ENCODE results near the gene PLCD3. TPM values are rescaled to one million over a fixed set of nuclear protein-coding genes. Genes with fewer than 3 reads are reported as not detected.

The PLCD3 gene
- total RNA-seq, 2 experiments from 2014 or later = 3.9 to 6.6 TPM

DNA sequence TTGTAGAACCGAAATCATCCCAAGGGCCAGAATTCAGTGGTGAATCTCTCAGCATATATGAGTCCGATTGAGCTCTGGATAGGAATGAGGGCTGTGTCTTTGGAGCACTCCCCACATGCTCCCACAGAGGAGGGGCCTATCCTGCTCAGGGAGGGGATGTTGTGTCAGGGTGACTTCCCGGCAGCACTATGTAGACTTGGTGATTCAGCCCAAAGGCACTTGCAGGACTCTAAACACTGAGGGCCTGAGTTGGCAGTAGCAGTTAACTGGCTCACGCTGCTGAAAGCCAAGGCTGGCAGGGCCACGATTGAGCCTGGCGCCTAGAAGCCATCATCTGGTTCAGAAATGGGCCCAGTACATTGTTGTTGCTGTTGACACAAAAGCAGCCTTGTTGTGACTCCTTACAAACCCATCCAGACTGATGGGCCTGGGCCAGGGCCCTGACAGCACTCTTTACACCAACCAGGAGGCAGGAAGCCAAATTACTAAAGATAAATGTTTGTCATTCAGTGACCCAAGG, 39.3 kb downstream of the PLCD3 start:
- no peak for TF ChIP-seq CTCF (IDR thresholded peaks at IDR 0.05)
- ATAC-seq (no peak), DNase-seq (no peak)
- intact Hi-C loops (cut with micrococcal nuclease) = no loop called here
- Mint-ChIP-seq H3K27ac (no peak overlapping the region), H3K9me3 (no peaks in the 10 kb centered on the region), H3K4me1 (ENCODE audit: low read depth) (peaks cover 2% of the 10 kb centered on the region), H3K4me3 (no peak overlapping the region), H3K27me3 (no peaks in the 10 kb centered on the region), H3K36me3 (ENCODE audit: low read depth) (peaks cover 43% of the 10 kb centered on the region)
- CTCF ChIA-PET = no interaction called here
- POLR2A ChIA-PET = no interaction called here

DNA sequence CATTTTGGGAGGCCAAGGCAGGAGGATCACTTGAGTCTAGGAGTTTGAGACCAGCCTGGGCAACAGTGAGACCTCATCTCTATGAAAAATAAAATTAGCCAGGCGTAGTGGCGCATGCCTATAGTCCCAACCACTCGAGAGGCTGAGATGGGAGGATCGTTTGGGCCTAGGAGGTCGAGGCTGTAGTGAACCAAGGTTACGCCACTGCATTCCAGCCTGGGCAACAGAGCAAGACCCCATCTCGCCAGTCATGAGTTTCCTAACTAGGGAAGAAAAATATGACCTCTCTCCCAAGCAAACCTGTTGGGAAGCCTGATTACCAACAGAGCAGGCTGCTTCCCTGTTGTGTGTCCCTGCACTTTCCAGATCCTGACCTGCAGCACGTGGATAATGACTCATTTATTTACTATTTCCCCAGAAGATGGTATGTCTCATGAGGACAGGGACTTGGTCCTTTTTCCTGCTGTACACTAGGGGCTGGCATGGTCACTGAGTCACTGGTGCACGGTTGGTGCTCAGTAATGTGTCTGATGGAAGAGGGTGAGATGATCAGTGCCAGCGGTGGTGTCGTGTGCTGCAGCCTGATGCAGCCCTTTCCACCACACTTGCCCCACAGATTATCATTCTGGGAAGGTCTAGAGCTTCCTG, 40.4 kb downstream of the PLCD3 start:
- peaks cover 44% of the 10 kb centered on the region for H3K36me3 Mint-ChIP-seq (ENCODE audit: low read depth)
- no peak overlapping the region for H3K27ac Mint-ChIP-seq
- intact Hi-C loops (cut with micrococcal nuclease) = no loop called here

GRCh38 chr17:45090711-45091110, 41.6 kb downstream of the PLCD3 start:
- no peak for ATAC-seq
- ChIA-PET CTCF (interaction anchor here (1.3 to 6.5 kb wide), 2 partner anchors 8 to 45 kb away, joined by 3 to 31 read pairs; partner anchors contain the start of gene ACBD4), POLR2A (interaction anchor here (0.6 to 1.9 kb wide), 3 partner anchors 10 to 60 kb away, joined by 3 to 5 read pairs (median 3); no protein-coding TSS in a partner anchor)
- intact Hi-C loops (cut with micrococcal nuclease) = no loop called here
- Mint-ChIP-seq H3K27ac (peak overlapping the region; percentile 42), H3K4me3 (no peak overlapping the region), H3K9me3 (no peaks in the 10 kb centered on the region), H3K36me3 (ENCODE audit: low read depth) (peaks cover 41% of the 10 kb centered on the region), H3K27me3 (no peaks in the 10 kb centered on the region), H3K4me1 (ENCODE audit: low read depth) (peaks cover 2% of the 10 kb centered on the region)
- no peak for DNase-seq
- no peak for TF ChIP-seq CTCF (IDR thresholded peaks at IDR 0.05)

More for the DNA sequence above, 40.4 kb downstream of the PLCD3 start:
- DNase-seq (no peak), ATAC-seq (no peak)
- TF ChIP-seq CTCF (IDR thresholded peaks at IDR 0.05) = no peak
- H3K9me3 Mint-ChIP-seq = no peaks in the 10 kb centered on the region
- no peak overlapping the region for H3K4me3 Mint-ChIP-seq
- H3K4me1 Mint-ChIP-seq (ENCODE audit: low read depth) = peaks cover 2% of the 10 kb centered on the region
- H3K27me3 Mint-ChIP-seq = no peaks in the 10 kb centered on the region
- CTCF ChIA-PET = no interaction called here
- POLR2A ChIA-PET = interaction anchor here (1.9 kb wide), 1 partner anchor 12 kb away, joined by 5 read pairs; no protein-coding TSS in a partner anchor

GRCh38 chr17:45088741-45089140, 43.6 kb downstream of the PLCD3 start:
- DNase-seq (no peak), ATAC-seq (no peak)
- Mint-ChIP-seq H3K27me3 (no peaks in the 10 kb centered on the region), H3K36me3 (ENCODE audit: low read depth) (peaks cover 40% of the 10 kb centered on the region), H3K4me3 (no peak overlapping the region), H3K9me3 (no peaks in the 10 kb centered on the region), H3K27ac (no peak overlapping the region), H3K4me1 (ENCODE audit: low read depth) (peaks cover 2% of the 10 kb centered on the region)
- ChIA-PET CTCF (interaction anchor here (0.9 to 6.5 kb wide), 3 partner anchors 10 to 30 kb away, joined by 3 to 31 read pairs (median 3); no protein-coding TSS in a partner anchor), POLR2A (no interaction called here)
- no peak for TF ChIP-seq CTCF (IDR thresholded peaks at IDR 0.05)
- intact Hi-C loops (cut with micrococcal nuclease) = no loop called here

GRCh38 chr17:45087978-45088377, 44.3 kb downstream of the PLCD3 start:
- H3K4me3 Mint-ChIP-seq = no peak overlapping the region
- ChIA-PET POLR2A (no interaction called here), CTCF (interaction anchor here (1.4 to 6.5 kb wide), 4 partner anchors 8 to 66 kb away, joined by 3 to 31 read pairs (median 7); partner anchors contain the start of gene ACBD4)
- H3K4me1 Mint-ChIP-seq (ENCODE audit: low read depth) = peaks cover 2% of the 10 kb centered on the region
- peaks cover 38% of the 10 kb centered on the region for H3K36me3 Mint-ChIP-seq (ENCODE audit: low read depth)
- H3K27me3 Mint-ChIP-seq = no peaks in the 10 kb centered on the region
- no peaks in the 10 kb centered on the region for H3K9me3 Mint-ChIP-seq
- ATAC-seq (no peak), DNase-seq (no peak)
- no peak overlapping the region for H3K27ac Mint-ChIP-seq
- intact Hi-C loops (cut with micrococcal nuclease) = no loop called here
- no peak for TF ChIP-seq CTCF (IDR thresholded peaks at IDR 0.05)

All from activated CD8-positive, alpha-beta T cell treated with anti-CD3 and anti-CD28 coated beads for 36 hours (primary cell).